GM23338 (cell line): ENCODE measurements around the gene TCF12.

Experiments
- CREB1 ChIP-seq: fragments of 250-450 bp; sonication (Bioruptor Pico); IDR thresholded peaks from 2 replicates; pipeline ENCODE4 v1.5.0; 2020; ENCODE audit warnings: low read depth, mild to moderate bottlenecking, moderate library complexity
- CTCF ChIP-seq, 2 experiments: fragments of 200-600 bp in 1 of 2; sonication (generic) in 1 of 2; conservative IDR thresholded peaks; 2 replicates each; pipeline versions ENCODE4 v1.5.1 to v1.6.1; 2016 to 2017; ENCODE audit warnings: antibody characterized with exemption in 2 of 2, low read depth in 2 of 2, mild to moderate bottlenecking in 2 of 2, moderate library complexity in 1 of 2
- EZH2 ChIP-seq: fragments of 200-600 bp; sonication (generic); IDR thresholded peaks from one replicate; pipeline ENCODE4 v1.8.0; 2017; ENCODE audit warnings: antibody characterized with exemption, mild to moderate bottlenecking, low read depth; ENCODE audit not compliant: unreplicated experiment
- EZH2phosphoT487 ChIP-seq: fragments of 200-600 bp; sonication (generic); IDR thresholded peaks from one replicate; pipeline ENCODE4 v1.8.1; 2018; ENCODE audit warnings: antibody characterized with exemption; ENCODE audit not compliant: unreplicated experiment
- NANOG ChIP-seq: IDR thresholded peaks from 2 replicates; pipeline ENCODE4 v1.6.1; 2016; ENCODE audit warnings: antibody characterized with exemption, borderline replicate concordance
- POLR2AphosphoS5 ChIP-seq: IDR thresholded peaks from 2 replicates; pipeline ENCODE4 v1.6.1; 2016; ENCODE audit warnings: antibody characterized with exemption, low read depth

- TF ChIP-seq CTCF (conservative IDR thresholded peaks at IDR 0.05; ENCODE audit: low read depth in 2 of 2) (no peak), NANOG (no peak), POLR2AphosphoS5 (no peak), EZH2phosphoT487 (no peak), EZH2 (no peak), CREB1 (CRISPR knock-in tag) (no peak)
Measured at GRCh38 chr15:57169643-57170042, 251.2 kb downstream of the TCF12 start.
